Osteoblast (primary cell): ENCODE data around the gene MBOAT2. TPM values are rescaled to one million over a fixed set of nuclear protein-coding genes. Genes with fewer than 3 reads are reported as not detected.

ENCODE experiments used
- DNase-seq: peaks from one replicate; pipeline ENCODE4 v3.0.0; 2011; ENCODE audit warnings: low spot score, mixed read lengths; ENCODE audit not compliant: insufficient read length; ENCODE audit errors: missing footprints
- H2AFZ ChIP-seq: 2 replicates; pipeline ENCODE4 v1.6.0; 2011; ENCODE audit warnings: mild to moderate bottlenecking, low read length
- H3K27ac ChIP-seq: 2 replicates; pipeline ENCODE4 v1.5.1; 2011; ENCODE audit warnings: mild to moderate bottlenecking, low read depth, low read length, moderate library complexity
- H3K27me3 ChIP-seq: 2 replicates; pipeline ENCODE4 v1.6.0; 2012; ENCODE audit warnings: mild to moderate bottlenecking, control low read depth, inconsistent platforms, low read length, moderate library complexity; ENCODE audit not compliant: insufficient read depth
- H3K36me3 ChIP-seq: 2 replicates; pipeline ENCODE4 v1.5.1; 2011; ENCODE audit warnings: mild to moderate bottlenecking, low read length, control low read depth, moderate library complexity; ENCODE audit not compliant: insufficient read depth
- H3K4me1 ChIP-seq: 2 replicates; pipeline ENCODE4 v1.5.1; 2011; ENCODE audit warnings: mild to moderate bottlenecking, low read length, control low read depth, moderate library complexity; ENCODE audit not compliant: insufficient read depth
- H3K4me2 ChIP-seq: 2 replicates; pipeline ENCODE4 v1.6.0; 2011; ENCODE audit warnings: mild to moderate bottlenecking, low read length; ENCODE audit not compliant: insufficient read depth
- H3K4me3 ChIP-seq: fragments of 200-600 bp; sonication (generic); 3 replicates; pipeline ENCODE4 v1.5.1; 2012; ENCODE audit warnings: mild to moderate bottlenecking, low read length, inconsistent platforms; ENCODE audit not compliant: insufficient read depth
- H3K79me2 ChIP-seq: 2 replicates; pipeline ENCODE4 v1.6.0; 2012; ENCODE audit warnings: mild to moderate bottlenecking, low read length, control low read depth, inconsistent platforms; ENCODE audit not compliant: insufficient read depth
- H3K9me3 ChIP-seq: 2 replicates; pipeline ENCODE4 v1.5.1; 2011; ENCODE audit warnings: low read depth, low read length, control low read depth
- H4K20me1 ChIP-seq: 2 replicates; pipeline ENCODE4 v1.6.0; 2012; ENCODE audit warnings: mild to moderate bottlenecking, low read length, control low read depth; ENCODE audit not compliant: insufficient read depth
- total RNA-seq: library from RNA; depleted of rRNA; stranded (reverse); fragments of >200 nt; gene quantifications from 2 replicates; pipeline ENCODE4 v1.2.3, GENCODE V29; 2012
- TF ChIP-seq, protein P1 (sequence below): IDR thresholded peaks from 2 replicates; pipeline ENCODE4 v1.5.1; 2011; ENCODE audit warnings: mild to moderate bottlenecking, low read depth, low read length, moderate library complexity; ENCODE audit errors: extremely low read depth

The MBOAT2 gene
- total RNA-seq, 1 donor, result 54.3 TPM

GRCh38 chr2:8806885-8807704, 196.4 kb downstream of the MBOAT2 start:
- DNase-seq, result no peak
- H4K20me1 ChIP-seq, result peaks cover 2% of the 10 kb centered on the region
- H3K4me3 ChIP-seq, result no peak overlapping the region
- no peaks in the 10 kb centered on the region for H3K79me2 ChIP-seq
- no peaks in the 10 kb centered on the region for H3K27me3 ChIP-seq
- no peak overlapping the region for H2AFZ ChIP-seq
- no peaks in the 10 kb centered on the region for H3K9me3 ChIP-seq
- no peak overlapping the region for H3K27ac ChIP-seq
- H3K4me2 ChIP-seq, result no peak overlapping the region
- TF ChIP-seq, protein P1, sequence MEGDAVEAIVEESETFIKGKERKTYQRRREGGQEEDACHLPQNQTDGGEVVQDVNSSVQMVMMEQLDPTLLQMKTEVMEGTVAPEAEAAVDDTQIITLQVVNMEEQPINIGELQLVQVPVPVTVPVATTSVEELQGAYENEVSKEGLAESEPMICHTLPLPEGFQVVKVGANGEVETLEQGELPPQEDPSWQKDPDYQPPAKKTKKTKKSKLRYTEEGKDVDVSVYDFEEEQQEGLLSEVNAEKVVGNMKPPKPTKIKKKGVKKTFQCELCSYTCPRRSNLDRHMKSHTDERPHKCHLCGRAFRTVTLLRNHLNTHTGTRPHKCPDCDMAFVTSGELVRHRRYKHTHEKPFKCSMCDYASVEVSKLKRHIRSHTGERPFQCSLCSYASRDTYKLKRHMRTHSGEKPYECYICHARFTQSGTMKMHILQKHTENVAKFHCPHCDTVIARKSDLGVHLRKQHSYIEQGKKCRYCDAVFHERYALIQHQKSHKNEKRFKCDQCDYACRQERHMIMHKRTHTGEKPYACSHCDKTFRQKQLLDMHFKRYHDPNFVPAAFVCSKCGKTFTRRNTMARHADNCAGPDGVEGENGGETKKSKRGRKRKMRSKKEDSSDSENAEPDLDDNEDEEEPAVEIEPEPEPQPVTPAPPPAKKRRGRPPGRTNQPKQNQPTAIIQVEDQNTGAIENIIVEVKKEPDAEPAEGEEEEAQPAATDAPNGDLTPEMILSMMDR, result no peak
- H3K36me3 ChIP-seq, result peaks cover 49% of the 10 kb centered on the region
- peaks cover 10% of the 10 kb centered on the region for H3K4me1 ChIP-seq

- TF ChIP-seq, protein P1, result no peak
- no peak overlapping the region for H3K4me2 ChIP-seq
- DNase-seq, result peak; percentile 23
- H3K36me3 ChIP-seq, result peaks cover 39% of the 10 kb centered on the region
- H3K27ac ChIP-seq, result no peak overlapping the region
- no peaks in the 10 kb centered on the region for H3K9me3 ChIP-seq
- H3K27me3 ChIP-seq, result no peaks in the 10 kb centered on the region
- peaks cover 10% of the 10 kb centered on the region for H3K4me1 ChIP-seq
- no peaks in the 10 kb centered on the region for H3K79me2 ChIP-seq
- H2AFZ ChIP-seq, result no peak overlapping the region
- no peaks in the 10 kb centered on the region for H4K20me1 ChIP-seq
- no peak overlapping the region for H3K4me3 ChIP-seq
Observed at GRCh38 chr2:8805278-8806210, 197.9 kb downstream of the MBOAT2 start.

DNA sequence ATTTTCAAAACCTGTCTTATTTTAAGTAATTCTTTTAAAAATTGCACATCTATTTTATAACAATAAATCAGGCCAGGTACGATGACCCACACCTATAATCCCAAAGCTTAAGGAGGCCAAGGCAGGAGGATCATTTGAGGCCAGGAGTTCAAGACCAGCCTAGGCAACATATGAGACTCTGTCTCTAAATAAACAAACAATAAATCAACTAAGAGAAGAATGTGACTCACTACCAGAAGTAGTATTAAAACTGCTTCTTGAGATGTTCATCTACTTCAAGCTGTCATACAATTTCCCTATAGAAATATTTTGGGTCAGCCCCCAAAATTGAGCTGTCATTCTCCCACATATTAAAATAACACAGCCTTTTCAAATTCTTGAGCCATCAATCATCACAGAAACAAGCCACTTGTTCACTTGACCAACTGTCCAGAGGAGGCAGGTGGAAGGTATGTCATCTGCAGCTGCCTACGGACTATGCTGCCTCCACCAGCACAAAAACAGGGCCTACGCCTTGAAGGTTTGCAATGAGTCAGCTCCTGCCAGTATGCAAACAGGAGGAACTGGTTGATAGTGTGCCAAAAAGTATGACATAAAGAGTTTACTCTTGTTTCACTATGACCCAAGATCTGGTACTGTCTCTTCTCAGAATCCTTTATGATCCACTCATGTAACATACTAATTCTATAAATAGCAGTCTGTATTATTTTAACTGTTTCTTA, 199.7 kb downstream of the MBOAT2 start:
- Histone ChIP-seq H3K79me2 (no peaks in the 10 kb centered on the region), H2AFZ (no peak overlapping the region), H3K36me3 (peaks cover 37% of the 10 kb centered on the region), H3K4me3 (no peak overlapping the region), H4K20me1 (no peaks in the 10 kb centered on the region), H3K9me3 (no peaks in the 10 kb centered on the region), H3K4me1 (peaks cover 10% of the 10 kb centered on the region), H3K27ac (peak overlapping the region; percentile 51), H3K4me2 (peak overlapping the region; percentile 22), H3K27me3 (no peaks in the 10 kb centered on the region)
- peak; percentile 9 for DNase-seq
- TF ChIP-seq, protein P1, result no peak
